GM10266 (cell line): ENCODE data around the gene DNAI4.
"Not testable (repeated sequence)": the region's sequence is repeated elsewhere in the genome, so short reads cannot be mapped to it uniquely, and the experiment has no call there.

Experiments
- DNase-seq: peaks from one replicate; pipeline ENCODE4 v3.0.0; 2012; ENCODE audit errors: extremely low spot score
- TF ChIP-seq, protein P1 (sequence below): IDR thresholded peaks from 2 replicates; pipeline ENCODE4 v1.5.1; 2012; ENCODE audit warnings: mild to moderate bottlenecking, low read depth; ENCODE audit not compliant: control insufficient read depth, insufficient read depth; ENCODE audit errors: missing control alignments

DNAI4 gene

DNA sequence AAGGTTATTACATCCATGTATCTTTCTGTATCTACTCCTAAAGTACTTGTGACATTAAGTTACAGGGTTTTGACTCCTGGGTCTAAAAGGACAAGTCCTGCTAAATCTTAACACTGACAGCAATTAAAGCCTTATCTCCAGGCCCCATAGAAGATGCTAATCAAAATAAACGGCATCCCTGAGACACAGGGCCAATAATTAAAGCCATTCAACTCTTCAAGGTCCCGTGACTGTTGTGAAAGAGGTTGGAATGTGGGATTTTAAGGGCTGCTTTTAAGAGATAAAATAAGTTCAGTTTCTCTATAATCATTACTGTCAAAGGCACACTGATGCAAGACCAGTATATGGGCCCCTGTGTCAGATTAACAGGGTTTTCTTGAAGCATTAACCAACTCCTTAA, 8.3 kb downstream of the DNAI4 start:
- DNase-seq = no peak
- TF ChIP-seq, protein P1, sequence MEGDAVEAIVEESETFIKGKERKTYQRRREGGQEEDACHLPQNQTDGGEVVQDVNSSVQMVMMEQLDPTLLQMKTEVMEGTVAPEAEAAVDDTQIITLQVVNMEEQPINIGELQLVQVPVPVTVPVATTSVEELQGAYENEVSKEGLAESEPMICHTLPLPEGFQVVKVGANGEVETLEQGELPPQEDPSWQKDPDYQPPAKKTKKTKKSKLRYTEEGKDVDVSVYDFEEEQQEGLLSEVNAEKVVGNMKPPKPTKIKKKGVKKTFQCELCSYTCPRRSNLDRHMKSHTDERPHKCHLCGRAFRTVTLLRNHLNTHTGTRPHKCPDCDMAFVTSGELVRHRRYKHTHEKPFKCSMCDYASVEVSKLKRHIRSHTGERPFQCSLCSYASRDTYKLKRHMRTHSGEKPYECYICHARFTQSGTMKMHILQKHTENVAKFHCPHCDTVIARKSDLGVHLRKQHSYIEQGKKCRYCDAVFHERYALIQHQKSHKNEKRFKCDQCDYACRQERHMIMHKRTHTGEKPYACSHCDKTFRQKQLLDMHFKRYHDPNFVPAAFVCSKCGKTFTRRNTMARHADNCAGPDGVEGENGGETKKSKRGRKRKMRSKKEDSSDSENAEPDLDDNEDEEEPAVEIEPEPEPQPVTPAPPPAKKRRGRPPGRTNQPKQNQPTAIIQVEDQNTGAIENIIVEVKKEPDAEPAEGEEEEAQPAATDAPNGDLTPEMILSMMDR = no peak

DNA sequence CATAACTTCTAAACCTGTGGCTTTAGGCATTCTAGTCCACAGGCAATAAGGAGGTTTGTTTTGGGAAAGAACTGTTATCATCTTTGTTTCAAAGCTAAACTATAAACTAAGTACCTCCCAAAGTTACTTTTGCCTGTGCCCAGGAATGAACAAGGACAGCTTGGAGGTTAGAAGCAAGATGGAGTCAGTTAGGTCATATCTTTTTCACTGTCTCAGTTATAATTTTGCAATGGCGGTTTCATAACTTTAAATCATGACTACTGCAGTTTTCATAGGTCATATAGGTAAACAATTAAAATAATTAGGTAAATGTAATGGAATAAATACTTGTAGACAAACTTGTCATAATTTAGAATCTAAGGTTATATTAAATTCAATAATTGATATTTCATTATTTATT, 9.5 kb downstream of the DNAI4 start:
- not testable (repeated sequence) for DNase-seq

DNA sequence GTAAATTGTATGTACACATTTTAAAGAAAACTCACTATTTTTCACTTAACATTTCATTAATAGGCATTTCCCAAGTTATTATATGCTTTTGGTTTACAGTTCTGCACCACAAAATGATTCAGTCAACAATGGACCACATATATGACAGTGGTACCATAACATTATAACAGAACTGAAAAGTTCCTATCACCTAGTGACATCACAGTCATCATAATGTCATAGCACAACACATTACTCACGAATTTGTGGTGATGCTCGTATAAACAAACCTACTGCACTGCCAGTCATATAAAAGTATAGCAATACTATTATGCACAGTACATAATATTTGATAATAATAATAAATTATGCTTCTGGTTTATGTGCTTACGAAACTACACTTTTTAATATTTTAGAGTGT, 30.9 kb downstream of the DNAI4 start:
- DNase-seq = no peak
- TF ChIP-seq, protein P1 = no peak

DNA sequence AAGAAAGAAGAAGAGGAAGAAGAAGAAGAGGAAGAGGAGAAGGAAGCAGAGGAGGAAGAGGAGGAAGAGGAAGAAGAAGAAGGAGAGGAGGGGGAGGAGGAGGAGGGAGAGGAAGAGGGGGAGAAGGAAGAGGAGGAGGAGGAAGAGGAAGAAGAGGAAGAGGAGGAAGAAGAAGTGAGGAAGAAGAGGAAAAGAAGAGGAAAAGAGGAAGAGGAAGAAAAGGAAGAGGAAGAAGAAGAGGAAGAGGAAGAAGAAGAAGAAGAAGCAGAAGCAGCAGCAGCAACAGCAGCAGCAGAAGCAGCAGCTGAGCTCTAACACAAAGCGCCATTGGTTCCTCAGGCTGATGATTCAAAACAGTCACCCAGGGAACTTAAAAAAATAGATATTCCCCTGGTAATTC, 34.0 kb downstream of the DNAI4 start:
- TF ChIP-seq, protein P1 = no peak
- no peak for DNase-seq

DNA sequence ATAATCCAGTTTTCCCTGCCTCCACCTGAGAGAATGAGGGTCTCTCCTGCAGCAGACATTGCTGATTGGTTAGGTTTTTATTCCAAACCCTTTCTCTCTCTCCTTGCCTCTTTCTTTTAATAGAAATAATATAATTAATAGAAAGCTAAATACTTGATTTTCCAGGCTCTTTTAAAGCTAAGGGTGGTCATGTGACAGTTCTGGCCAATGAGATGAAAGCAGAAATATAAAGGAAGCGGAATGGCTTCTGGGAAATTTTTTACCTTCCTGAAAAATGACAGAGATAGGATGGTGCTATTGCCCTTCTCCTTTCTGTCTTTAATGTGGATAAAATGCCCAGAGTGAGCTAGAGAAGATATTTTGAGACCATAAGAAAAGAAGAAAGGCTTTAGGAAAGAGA, 35.6 kb downstream of the DNAI4 start:
- TF ChIP-seq, protein P1 = no peak
- no peak for DNase-seq

DNA sequence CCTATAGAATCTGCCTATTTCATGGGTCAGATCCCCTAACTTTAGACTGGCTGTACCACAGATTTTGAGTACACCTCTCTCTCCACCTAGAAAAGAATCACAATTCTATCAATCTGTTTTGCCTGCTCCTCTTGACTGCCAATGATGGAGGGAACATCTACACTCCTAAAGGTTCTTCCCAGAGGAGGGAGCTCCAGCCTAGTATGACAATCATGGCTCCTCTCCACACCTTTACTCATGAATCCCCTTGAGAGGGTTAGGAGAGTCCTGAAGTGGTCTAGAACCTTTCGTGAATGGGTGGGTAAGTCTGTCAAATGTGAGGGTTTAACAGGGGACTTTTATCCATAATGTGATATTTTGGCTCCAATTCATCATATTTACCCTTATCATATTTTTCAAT, 48.0 kb downstream of the DNAI4 start:
- DNase-seq = no peak
- TF ChIP-seq, protein P1 = no peak

DNA sequence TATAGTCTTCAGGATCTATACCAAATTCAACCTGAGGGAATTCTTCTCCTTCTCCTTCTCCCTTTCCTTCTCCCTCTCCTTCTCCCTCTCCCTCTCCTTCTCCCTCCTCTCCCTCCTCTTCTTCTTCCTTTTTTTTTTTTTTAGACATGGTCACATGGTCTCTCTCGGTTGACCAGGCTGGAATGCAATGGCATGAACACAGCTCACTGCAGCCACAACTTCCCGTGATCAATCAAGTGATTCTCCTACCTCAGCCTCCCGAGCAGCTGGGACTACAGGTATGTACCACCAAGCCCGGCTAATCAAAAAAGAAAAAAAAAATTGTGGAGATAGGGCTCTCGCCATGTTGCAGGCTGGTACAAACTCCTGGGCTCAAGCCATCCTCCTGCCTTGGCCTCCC, 51.5 kb downstream of the DNAI4 start:
- TF ChIP-seq, protein P1 = no peak
- no peak for DNase-seq

DNA sequence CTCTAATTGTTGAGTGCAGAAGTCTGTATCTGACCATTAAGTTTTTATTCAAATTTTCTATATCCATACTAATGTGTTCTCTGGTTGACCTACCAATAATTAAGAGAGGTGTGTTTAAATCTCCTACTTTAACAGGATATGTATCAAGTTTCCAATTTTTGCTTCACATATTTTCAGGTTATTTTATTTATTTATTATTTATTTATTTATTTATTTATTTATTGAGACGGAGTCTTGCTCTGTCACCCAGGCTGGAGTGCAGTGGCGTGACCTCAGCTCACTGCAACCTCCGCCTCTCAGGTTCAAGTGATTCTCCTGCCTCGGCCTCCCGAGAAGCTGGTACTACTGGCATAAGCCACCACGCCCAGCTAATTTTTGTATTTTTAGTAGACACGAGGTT, 52.6 kb downstream of the DNAI4 start:
- DNase-seq = not testable (repeated sequence)
